GM12892 (cell line): Measurements from ENCODE around the gene HBG2.

Experiments
- POLR2A ChIP-seq: IDR thresholded peaks from 2 replicates; pipeline ENCODE4 v1.6.1; 2011; ENCODE audit warnings: low read depth, low read length, control low read depth
- POLR2AphosphoS5 ChIP-seq: IDR thresholded peaks from 2 replicates; pipeline ENCODE4 v1.6.1; 2011; ENCODE audit warnings: low read depth, low read length, control low read depth

- TF ChIP-seq POLR2AphosphoS5 = no peak
- no peak for TF ChIP-seq POLR2A
Observed at GRCh38 chr11:5252192-5252918, 2.2 kb downstream of the HBG2 start.
